ENCODE data around the gene STAG2.

GRCh38 chrX:124042042-124042441 is 80.5 kb downstream of the STAG2 start:
- no peak for TF ChIP-seq CTCF (conservative IDR thresholded peaks at IDR 0.05 in 1 of 2, IDR thresholded peaks at IDR 0.05 in 1 of 2; ENCODE audit: low read depth in 1 of 2, low read length in 2 of 2)
- TF ChIP-seq EZH2 (IDR thresholded peaks at IDR 0.05; ENCODE audit: low read length, missing control alignments) = no peak

All from fibroblast of lung (primary cell).